GM18907 (cell line): ENCODE data around the gene IL36G.
"Not testable (repeated sequence)": the region's sequence is repeated elsewhere in the genome, so short reads cannot be mapped to it uniquely, and the experiment has no call there.

ENCODE experiments used
- ATAC-seq: cut with Tn5 transposase; IDR thresholded peaks from one replicate; pipeline ENCODE4 v1.9.1; 2021; ENCODE audit warnings: mild to moderate bottlenecking, moderate library complexity; ENCODE audit not compliant: unreplicated experiment

The IL36G gene

GRCh38 chr2:112977559-112978056 lies at the start of gene IL36G:
TSS of gene IL36G (plus strand) at chr2:112978006. CDS start at chr2:112978639, 633 bp downstream.
- ATAC-seq = no peak

GRCh38 chr2:112933261-112933660 lies 44.5 kb upstream of the IL36G start:
- ATAC-seq = no peak

GRCh38 chr2:112934117-112934516 lies 43.7 kb upstream of the IL36G start:
- ATAC-seq = not testable (repeated sequence)

- no peak for ATAC-seq
Observed at GRCh38 chr2:112936927-112937232, 40.9 kb upstream of the IL36G start.

GRCh38 chr2:112938904-112939303 lies 38.9 kb upstream of the IL36G start:
- no peak for ATAC-seq

- no peak for ATAC-seq
Observed at GRCh38 chr2:112939425-112939824, 38.4 kb upstream of the IL36G start.

DNA sequence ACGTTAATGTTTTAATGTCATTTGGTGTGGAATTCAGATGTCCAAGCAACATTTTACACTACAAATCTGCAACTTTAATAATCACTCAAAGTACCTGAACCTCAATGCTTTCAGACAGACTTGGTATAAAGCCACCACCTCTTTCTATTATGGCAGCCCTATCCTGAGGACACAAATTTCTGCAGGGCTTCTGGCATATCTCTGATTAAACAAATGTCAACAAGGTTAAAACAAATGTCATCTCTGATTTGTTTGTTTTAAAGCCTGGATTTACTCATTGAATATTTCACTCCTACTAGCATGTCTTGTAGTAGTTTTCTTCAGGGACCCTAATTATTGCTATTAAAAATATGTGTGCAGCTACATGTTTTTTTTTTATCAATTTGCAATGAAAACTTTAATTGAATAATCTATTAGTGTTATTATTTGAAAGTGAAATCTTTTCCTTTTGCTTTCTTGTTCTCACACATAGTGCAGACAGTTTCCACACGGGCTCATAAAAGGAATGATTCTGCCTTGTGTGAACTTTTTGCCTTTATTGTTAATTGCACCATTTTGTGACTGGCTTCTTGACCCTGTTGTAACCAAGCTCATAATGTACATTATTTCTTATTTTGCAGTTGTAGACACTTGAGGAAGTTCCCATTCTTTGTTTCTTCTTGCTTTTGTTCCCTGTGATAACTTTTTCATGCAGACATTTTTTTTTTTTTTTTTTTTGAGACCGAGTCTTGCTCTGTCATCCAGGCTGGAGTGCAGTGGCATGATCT lies 36.8 kb upstream of the IL36G start:
- ATAC-seq = no peak

GRCh38 chr2:112941753-112942653 lies 35.8 kb upstream of the IL36G start:
- peak; percentile 76 for ATAC-seq

- ATAC-seq = no peak
Observed at GRCh38 chr2:112942654-112943002, 35.2 kb upstream of the IL36G start.

DNA sequence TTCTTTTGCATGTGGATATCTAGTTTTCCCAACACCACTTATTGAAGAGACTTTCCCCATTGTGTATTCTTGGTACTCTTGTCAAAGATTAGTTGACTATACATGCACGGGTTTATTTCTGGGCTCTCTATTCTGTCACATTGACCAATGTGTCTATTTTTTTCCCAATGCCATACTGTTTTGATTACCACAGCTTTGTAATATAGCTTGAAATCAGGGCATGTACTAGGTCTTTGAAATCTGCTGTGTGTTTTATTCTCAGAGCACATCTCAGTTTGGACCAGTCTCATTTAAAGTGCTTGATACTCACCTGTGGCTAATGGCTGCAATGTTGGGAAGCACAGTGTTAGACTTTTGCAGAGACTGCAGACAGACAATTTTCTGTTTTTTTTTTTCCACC lies 32.8 kb upstream of the IL36G start:
- ATAC-seq = no peak

DNA sequence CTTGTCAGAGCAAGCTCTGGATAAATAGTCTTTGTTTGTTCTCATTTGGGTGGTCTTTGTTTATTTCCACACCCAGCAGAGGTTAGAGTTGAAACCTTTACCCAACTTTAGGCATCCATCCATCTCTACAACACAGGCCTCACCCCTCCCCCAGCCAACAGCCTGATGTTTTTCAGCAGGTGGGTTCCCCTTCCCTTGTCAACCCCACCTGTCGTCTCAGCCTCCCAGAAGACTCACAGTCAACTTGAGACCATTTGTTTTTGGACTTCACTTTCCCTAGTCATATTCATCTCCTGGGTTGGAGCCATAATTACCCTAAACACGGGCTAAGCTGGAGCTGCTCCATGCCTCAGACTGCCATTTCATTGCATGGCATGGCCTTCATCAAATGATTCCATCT lies 31.7 kb upstream of the IL36G start:
- no peak for ATAC-seq

DNA sequence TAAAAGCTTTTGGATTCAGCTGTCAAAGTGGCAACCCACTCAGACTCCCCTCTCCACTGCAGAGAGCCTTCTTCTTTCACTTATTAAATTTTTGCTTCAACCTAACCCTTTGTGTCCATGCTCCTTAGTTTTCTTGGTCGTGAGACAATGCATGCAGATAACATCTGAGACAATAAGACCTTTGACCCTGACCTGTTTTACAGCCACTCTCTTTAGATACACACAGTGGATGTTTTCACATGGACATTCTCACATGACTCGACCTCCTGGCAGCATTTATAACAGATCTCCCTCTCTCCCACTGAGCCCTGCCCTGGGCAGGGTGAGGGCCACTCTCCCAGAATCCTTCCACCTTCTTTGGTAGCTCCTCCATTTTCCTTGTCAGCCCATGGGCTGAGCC lies 30.4 kb upstream of the IL36G start:
- no peak for ATAC-seq

DNA sequence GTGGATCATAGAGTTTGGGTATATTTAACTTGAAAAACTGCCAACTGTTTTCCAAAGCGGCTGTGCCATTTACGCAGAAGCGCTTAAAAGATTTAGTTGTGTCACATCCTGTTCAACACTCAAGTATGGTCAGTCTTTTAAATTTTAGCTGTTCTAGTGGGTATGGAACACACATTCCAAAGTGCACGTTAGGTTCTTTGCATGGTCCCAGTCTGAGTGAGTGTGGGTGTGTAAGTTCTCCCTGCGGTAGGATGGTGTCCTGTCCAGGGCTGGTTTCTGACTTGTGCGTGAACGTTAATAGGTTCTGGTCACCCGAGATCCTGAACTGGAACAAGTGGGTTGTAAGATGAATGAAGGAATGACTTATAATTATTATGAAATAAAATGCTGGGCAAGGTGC lies 28.4 kb upstream of the IL36G start:
- ATAC-seq = no peak

GRCh38 chr2:112954364-112954763 lies 23.4 kb upstream of the IL36G start:
- no peak for ATAC-seq

GRCh38 chr2:112957511-112957910 lies 20.3 kb upstream of the IL36G start:
- no peak for ATAC-seq

DNA sequence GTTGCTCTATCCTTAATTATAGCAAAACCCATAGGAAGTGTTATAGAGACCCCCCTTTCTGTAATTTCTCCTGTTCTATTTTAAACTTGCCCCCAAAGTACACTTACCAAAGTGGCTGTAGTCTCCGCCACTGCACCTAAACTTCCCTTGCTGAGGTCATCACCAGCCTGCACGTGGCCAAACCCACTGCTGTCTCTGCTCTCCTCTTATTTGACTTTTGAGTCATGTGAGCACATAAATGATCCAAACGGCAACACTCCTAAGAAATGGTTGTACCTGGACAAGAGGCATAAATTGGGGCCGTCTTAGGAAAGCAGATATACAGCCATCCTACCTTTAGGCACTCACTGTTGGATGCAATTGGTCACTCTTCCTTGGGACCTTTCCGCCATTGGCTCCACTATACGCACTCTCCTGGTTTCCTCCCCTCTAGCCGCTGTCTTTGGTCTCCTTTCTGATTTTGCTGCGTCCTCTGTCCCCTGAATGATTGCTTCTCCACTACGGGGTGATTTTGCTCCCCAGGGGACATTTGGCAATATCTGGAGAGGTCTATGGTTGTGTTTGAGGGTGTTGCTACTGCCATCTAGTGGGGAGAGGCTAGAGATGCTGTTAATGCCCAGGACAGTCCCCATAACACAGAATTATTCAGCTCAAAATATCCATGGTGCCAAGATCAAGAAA lies 19.2 kb upstream of the IL36G start:
- ATAC-seq = peak; percentile 71

GRCh38 chr2:112959109-112959812 lies 18.5 kb upstream of the IL36G start:
- no peak for ATAC-seq

GRCh38 chr2:112960230-112960825 lies 17.5 kb upstream of the IL36G start:
- ATAC-seq = no peak

DNA sequence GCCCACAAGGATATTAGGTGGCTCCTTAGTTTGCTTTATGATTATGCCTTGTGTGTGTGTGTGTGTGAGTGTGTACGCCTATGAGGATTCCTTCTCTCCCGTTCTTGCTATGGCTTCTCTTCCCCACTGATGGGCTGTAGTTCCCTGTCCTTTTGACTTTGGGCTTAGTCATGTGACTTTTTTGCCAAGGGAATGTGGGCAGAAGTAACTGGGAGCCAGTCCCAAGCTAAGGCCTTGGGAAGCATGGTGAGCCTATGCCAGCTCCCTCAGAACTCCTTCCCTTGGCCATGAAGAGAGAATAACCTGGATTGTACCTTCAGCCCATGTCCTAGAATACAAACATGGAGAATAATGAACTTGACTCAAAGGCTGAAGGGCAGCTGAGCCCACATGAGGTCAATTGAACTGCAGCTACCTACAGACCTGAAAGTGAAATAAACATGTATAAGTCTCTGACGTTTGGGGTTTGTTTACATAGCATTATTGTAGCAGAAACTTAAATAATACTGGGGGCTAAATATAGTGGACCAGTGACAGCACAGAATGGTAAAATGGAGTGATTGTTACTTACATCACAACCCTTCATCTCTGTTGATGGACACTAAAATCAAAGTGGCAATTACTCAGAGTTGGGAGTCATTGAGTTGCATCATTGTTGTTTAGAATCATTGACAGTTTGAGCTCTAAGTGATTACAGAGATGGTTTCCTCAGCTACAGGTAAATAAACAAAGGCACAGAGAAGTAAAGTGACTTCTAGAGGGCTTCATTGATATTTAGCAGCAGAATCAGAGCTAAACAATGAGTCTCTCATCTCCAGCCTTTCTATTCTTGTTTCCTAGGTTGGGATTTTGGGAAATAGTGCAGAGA lies 15.3 kb upstream of the IL36G start:
- ATAC-seq = no peak

DNA sequence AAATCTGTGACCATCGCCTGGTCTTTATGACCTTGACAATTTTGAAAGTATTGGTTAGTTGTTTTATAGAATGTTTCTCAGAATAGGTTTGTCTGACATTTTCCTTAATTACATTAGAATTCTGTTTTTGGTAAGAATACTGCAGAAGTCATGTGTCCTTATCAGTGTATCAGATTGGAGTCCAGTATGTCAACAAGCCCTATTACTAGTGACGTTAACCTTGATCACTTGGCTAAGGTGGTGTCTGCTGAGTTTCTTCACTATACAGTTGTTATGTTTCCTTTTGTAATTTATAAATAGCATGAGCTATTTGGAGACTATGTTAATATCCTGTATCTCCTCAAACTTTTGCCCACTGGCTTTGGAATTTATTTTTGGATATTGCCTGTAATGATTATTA lies 10.8 kb upstream of the IL36G start:
- ATAC-seq = no peak
